GM13977 (cell line): ENCODE data around the gene SNX3.

ENCODE experiments used
- DNase-seq: peaks from one replicate; pipeline ENCODE4 v3.0.0; 2012; ENCODE audit warnings: low spot score
- in situ Hi-C: fragments of 300-500 bp; cut with MboI; formaldehyde crosslinking; loops from one replicate; pipeline ENCODE4 v1.12.0; 2022; ENCODE audit warnings: low sequenced_read_pairs, low pct_unique_long_range_greater_than_20kb, mixed read lengths, inconsistent platforms; ENCODE audit not compliant: unreplicated experiment
- TF ChIP-seq, protein P1 (sequence below): IDR thresholded peaks from 2 replicates; pipeline ENCODE4 v1.5.1; 2012; ENCODE audit warnings: mild to moderate bottlenecking, control low read depth; ENCODE audit not compliant: insufficient read depth; ENCODE audit errors: extremely low read depth, missing control alignments

SNX3 gene

GRCh38 chr6:108198761-108199498 is 61.9 kb downstream of the SNX3 start:
- DNase-seq, result no peak
- in situ Hi-C loops, result no loop called here
- TF ChIP-seq, protein P1, sequence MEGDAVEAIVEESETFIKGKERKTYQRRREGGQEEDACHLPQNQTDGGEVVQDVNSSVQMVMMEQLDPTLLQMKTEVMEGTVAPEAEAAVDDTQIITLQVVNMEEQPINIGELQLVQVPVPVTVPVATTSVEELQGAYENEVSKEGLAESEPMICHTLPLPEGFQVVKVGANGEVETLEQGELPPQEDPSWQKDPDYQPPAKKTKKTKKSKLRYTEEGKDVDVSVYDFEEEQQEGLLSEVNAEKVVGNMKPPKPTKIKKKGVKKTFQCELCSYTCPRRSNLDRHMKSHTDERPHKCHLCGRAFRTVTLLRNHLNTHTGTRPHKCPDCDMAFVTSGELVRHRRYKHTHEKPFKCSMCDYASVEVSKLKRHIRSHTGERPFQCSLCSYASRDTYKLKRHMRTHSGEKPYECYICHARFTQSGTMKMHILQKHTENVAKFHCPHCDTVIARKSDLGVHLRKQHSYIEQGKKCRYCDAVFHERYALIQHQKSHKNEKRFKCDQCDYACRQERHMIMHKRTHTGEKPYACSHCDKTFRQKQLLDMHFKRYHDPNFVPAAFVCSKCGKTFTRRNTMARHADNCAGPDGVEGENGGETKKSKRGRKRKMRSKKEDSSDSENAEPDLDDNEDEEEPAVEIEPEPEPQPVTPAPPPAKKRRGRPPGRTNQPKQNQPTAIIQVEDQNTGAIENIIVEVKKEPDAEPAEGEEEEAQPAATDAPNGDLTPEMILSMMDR, result no peak

DNA sequence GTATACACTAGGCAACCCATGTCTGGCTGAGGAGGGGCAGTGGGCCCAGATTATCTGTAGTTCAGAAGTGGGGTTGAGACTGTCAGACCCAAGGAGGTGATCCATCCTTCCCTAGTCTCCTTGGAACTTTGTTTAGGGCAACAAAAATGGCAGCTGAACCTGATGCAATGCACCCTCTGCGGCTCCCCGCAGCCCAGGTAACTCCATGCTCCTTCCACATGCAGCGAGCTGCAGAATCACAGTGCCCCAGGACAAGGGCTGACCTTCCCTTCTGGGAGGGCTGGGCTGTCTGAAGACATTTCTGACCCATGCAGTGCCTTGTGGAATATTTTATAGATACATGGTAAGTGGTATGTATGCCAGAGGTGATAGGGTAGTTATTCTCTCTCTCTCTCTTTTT is 65.6 kb downstream of the SNX3 start:
- in situ Hi-C loops, result no loop called here
- DNase-seq, result no peak
- TF ChIP-seq, protein P1, result no peak

- DNase-seq, result no peak
- in situ Hi-C loops, result no loop called here
- TF ChIP-seq, protein P1, result no peak
Observed at GRCh38 chr6:108194503-108194902, 66.3 kb downstream of the SNX3 start.

- in situ Hi-C loops, result no loop called here
- TF ChIP-seq, protein P1, result no peak
- no peak for DNase-seq
Observed at GRCh38 chr6:108193835-108194234, 67.0 kb downstream of the SNX3 start.

DNA sequence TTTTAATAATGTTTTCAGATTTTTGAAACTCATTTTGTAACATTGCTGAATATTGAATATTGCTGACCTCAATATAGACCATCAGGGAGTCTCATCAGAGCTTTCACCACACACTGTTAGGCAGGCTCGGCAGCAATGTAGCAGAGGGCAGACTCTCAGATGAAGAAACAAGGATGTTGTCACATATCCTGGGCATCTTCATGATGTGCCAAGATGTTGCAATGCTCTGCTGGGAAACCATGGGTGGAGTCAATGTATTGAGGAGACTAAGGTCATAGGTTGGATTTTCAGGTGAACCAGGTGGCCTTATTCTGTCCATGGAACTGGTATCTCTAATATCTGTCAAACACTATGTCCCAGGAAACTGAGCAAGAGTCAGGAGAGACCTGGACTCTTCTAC is 67.7 kb downstream of the SNX3 start:
- in situ Hi-C loops, result no loop called here
- no peak for DNase-seq
- TF ChIP-seq, protein P1, result no peak

DNA sequence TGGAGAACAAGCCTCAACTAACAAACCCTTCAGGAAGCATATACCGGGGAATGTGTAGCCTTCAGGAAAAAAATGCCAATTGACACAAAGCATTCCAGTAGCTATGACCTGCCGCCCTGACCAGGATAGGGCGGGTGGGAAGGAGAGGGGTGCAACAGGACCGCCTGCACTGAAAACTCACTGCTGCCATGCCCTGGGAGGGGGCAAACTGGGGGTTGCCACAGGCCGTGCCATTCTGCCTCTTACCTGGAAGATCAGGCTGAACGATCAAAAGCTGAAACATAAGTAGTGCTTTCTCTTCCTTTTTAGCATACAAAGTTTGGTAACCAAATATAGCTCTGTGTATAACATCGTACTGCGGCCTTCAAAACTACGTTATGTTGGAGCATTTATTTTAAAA is 73.3 kb downstream of the SNX3 start:
- in situ Hi-C loops, result no loop called here
- no peak for DNase-seq
- TF ChIP-seq, protein P1, result no peak

GRCh38 chr6:108186226-108186625 is 74.6 kb downstream of the SNX3 start:
- DNase-seq, result no peak
- TF ChIP-seq, protein P1, result no peak
- in situ Hi-C loops, result no loop called here
